ENCODE data around the gene LEP.

- TF ChIP-seq YY1 (IDR thresholded peaks at IDR 0.05; ENCODE audit: insufficient read depth, insufficient read length) (no peak), ZNF274 (IDR thresholded peaks at IDR 0.05; ENCODE audit: low read depth, low read length) (no peak)
Observed at GRCh38 chr7:128255271-128255670, 14.2 kb downstream of the LEP start.

Measured in NT2/D1 (cell line).